Left colon (tissue), 2 donors: ENCODE measurements around the gene TPD52L2. TPM values are rescaled to one million over a fixed set of nuclear protein-coding genes. Genes with fewer than 3 reads are reported as not detected.
A peak's percentile ranks its signal among the peaks of the same experiment; 100 is the strongest.

ENCODE experiments used
- ATAC-seq: fragments of 200-7000 bp; cut with Tn5 transposase; one replicate; pipeline ENCODE4 v1.9.1; 2020; ENCODE audit warnings: mild to moderate bottlenecking, moderate library complexity
- DNase-seq, 2 donors: peaks; one replicate each; pipeline ENCODE4 v3.0.0-alpha.2; 2020
- intact Hi-C, 2 donors: fragments of 100-400 bp; cut with DNase I in 1 of 2; cut with micrococcal nuclease in 1 of 2; formaldehyde crosslinking; loops; one replicate each; pipeline versions ENCODE4 v1.11.2 to v1.14.0; 2022; cut with DNase I, micrococcal nuclease
- microRNA-seq, 2 donors: library from miRNA; unstranded; fragments of <30 nt; microRNA quantifications; one replicate each; pipeline versions ENCODE4 v1.1.0 to v1.2.0, GENCODE V29; 2020
- total RNA-seq, 2 donors: library from RNA; stranded (reverse); fragmentation: NEBNext Ultra II Directional; extraction: Animal tissue kit (Norgen Biotek cat#: 25700); gene quantifications; one replicate each; pipeline ENCODE4 v1.2.1, GENCODE V29; 2021
- donor health status: DM: no; HTN: no; CAD: no.
- donor health status: DM: yes; HTN: yes; CAD: no.

Gene TPD52L2
- total RNA-seq, 2 donors from 2014 or later: 49.5 to 58.5 TPM

- ATAC-seq: peak; percentile 2
- no peak for DNase-seq
- intact Hi-C loops: no loop called here
Observed at GRCh38 chr20:63940472-63941266, 75.6 kb downstream of the TPD52L2 start.

Small RNA genes within 50 kb of the gene (microRNA-seq; reads per million reads assigned to microRNA genes)
- gene MIR1914 (0 to 4.1 reads per million in 2 donors), gene MIR941-1 (0 reads per million in 2 donors), gene MIR941-2 (0 reads per million in 2 donors), gene MIR941-3 (0 reads per million in 2 donors), gene MIR941-4 (0 reads per million in 2 donors), gene MIR941-5 (0 reads per million in 2 donors)

Other genes starting within 250 kb of the TPD52L2 start
- 10 to 100 TPM in 1 of 2 donors, 1 to 10 TPM in 1; 9.7 to 11.6 TPM for gene GMEB2, start 238.2 kb upstream of the TPD52L2 start, total RNA-seq
- gene STMN3, start 211.8 kb upstream of the TPD52L2 start, total RNA-seq: 1 to 10 TPM; 2.9 to 5.5 TPM
- gene RTEL1, start 207.0 kb upstream of the TPD52L2 start, total RNA-seq: 10 to 100 TPM; 16.9 to 34.6 TPM
- gene TNFRSF6B, start 168.6 kb upstream of the TPD52L2 start, total RNA-seq: 1 to 10 TPM in 1 of 2 donors, not detected in 1; 8.9 TPM
- 10 to 100 TPM; 52.2 to 69.5 TPM for gene ARFRP1, start 157.3 kb upstream of the TPD52L2 start, total RNA-seq
- gene ZGPAT, start 157.2 kb upstream of the TPD52L2 start, total RNA-seq: 10 to 100 TPM; 31.4 to 32.4 TPM
- gene LIME1, start 128.6 kb upstream of the TPD52L2 start, total RNA-seq: 10 to 100 TPM; 11.1 to 13.4 TPM
- 10 to 100 TPM; 41.2 to 48.0 TPM for gene SLC2A4RG, start 125.5 kb upstream of the TPD52L2 start, total RNA-seq
- gene ZBTB46, start 34.0 kb upstream of the TPD52L2 start, total RNA-seq: 1 to 10 TPM; 3.0 to 5.6 TPM
- gene ABHD16B, start 3.8 kb upstream of the TPD52L2 start, total RNA-seq: not detected
- 10 to 100 TPM; 55.3 to 79.4 TPM for gene DNAJC5, start 29.9 kb downstream of the TPD52L2 start, total RNA-seq
- gene UCKL1, start 91.1 kb downstream of the TPD52L2 start, total RNA-seq: 10 to 100 TPM; 41.7 to 44.8 TPM
- 1 to 10 TPM; 1.3 to 2.9 TPM for gene ZNF512B, start 104.7 kb downstream of the TPD52L2 start, total RNA-seq
- gene SAMD10, start 114.4 kb downstream of the TPD52L2 start, total RNA-seq: 1 to 10 TPM; 5.8 to 9.5 TPM
- 10 to 100 TPM; 51.7 to 51.8 TPM for gene PRPF6, start 115.9 kb downstream of the TPD52L2 start, total RNA-seq
- gene C20orf204, start 170.9 kb downstream of the TPD52L2 start, total RNA-seq: 1 to 10 TPM in 1 of 2 donors, under 1 TPM in 1; 0.67 to 1.7 TPM
- 1 to 10 TPM; 8.9 to 9.1 TPM for gene SOX18, start 184.4 kb downstream of the TPD52L2 start, total RNA-seq
- gene TCEA2, start 197.9 kb downstream of the TPD52L2 start, total RNA-seq: 1 to 10 TPM; 7.9 to 9.9 TPM
- 1 to 10 TPM; 3.4 to 5.9 TPM for gene RGS19, start 214.2 kb downstream of the TPD52L2 start, total RNA-seq
- under 1 TPM; 0.15 to 0.17 TPM for gene OPRL1, start 214.8 kb downstream of the TPD52L2 start, total RNA-seq
- gene LKAAEAR1, start 219.1 kb downstream of the TPD52L2 start, total RNA-seq: not detected
- gene NPBWR2, start 242.3 kb downstream of the TPD52L2 start, total RNA-seq: not detected